HG02642 (cell line): ENCODE measurements around the gene RXFP3.

Experiments used
- ATAC-seq: cut with Tn5 transposase; IDR thresholded peaks from one replicate; pipeline ENCODE4 v1.9.1; 2021; ENCODE audit warnings: mild to moderate bottlenecking; ENCODE audit not compliant: unreplicated experiment, poor library complexity

The RXFP3 gene

DNA sequence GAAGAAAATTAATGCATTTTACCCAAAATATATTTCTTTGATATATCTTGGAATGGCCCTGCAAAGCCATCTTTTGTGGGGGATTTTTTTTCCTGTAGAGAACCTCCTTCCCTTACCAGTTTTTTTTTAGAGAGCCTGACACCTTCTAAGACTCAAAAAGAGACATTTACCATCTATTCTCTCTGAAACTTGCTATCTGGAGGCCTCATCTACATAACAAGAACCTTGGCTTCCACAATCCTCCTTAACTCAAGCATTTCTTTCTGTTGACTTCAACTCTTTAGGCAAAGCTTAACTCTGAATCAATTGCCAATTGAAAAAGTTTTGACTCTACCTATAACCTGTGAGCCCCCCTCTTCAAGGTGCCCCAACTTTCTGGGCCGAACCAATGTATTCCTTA lies 42.1 kb downstream of the RXFP3 start:
- no peak for ATAC-seq

DNA sequence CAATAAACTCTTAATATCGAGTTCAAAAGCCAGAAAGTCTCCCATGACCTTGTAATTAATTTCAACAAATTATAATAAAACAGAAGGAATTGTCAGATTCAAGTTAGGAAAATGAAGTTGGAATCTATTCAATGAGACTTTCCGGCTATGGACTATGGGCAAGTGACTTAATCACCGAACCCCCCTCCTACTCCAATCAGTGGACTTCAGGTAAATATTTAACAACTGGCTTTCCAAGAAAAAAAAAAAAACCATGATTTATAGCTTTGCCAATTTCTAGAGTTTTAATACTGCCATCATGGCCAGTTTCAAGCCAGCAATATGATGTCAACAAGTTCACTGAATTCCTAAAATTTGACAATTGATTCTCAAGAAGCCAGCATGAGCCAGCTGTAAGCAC lies 43.8 kb downstream of the RXFP3 start:
- no peak for ATAC-seq

DNA sequence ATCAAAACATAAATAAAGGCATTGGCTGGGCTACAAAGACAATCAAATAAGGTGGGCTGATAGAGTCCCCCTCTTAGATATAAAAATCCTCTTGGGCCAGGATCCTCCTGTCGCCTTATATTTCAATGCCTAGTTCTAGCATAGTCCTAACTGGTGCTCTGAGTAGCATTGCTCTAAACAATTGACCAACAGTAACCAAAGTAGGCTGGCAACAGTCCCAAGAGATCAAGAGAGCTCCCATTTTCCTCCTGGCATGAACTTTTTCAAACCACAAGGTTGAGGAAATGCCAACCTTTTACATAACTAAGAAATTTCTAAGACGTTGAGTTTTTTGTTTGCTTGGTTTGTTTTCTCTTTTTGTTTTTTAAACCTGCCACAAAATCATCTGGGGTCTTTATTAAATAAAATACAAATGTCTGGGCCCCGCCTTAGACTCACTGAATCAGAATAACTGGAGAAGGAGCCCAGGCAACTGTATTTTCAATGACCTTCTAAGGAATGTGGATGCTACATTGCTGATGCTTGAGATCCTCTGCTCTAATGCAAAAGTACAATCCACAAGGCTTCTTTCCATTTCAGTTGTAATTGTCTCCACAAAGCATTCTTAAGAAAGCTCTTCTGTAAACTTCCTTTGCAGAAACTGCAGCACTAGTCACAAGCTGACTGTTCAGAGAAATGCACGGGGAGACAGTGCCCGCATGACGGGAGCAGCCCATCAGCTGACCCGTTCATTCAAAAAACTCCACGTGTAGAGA lies 45.4 kb downstream of the RXFP3 start:
- no peak for ATAC-seq

DNA sequence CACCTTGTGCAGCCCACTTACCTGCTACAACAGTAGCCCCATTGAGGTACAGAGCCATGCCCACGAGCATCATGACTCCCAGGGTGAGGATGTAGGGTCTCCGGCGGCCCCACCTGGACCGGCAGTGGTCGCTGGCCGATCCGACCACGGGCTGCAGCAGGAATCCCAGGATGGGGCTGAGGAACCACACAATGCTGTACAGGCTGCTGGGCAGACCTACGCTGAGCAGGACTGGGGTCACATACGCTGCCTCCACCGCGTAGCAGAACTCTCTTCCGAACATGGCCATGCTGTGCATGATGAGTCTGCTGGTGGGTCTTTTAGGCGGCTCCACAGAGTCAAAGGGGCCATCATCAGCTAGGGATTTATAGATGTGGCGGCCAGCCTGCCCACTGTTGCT lies 48.0 kb downstream of the RXFP3 start:
- ATAC-seq, result no peak

DNA sequence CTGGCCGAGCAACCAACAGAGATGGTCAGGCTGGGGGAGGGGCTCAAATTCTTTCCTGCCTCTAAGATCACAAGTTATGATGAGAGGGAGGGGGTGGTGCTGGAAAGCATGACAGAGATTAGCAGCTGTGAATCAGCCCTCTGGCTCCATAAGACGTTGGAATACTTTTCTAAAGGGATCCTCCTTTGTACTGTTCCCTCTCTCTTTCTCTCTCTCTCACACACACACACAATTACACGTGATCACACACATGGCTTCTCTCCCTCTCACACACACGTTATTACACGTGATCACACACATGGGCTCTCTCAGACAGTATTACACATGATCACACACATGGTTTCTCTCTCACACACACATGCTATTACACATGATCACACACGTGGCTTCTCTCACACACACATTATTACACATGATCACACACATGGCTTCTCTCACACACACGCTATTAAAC lies 48.5 kb downstream of the RXFP3 start, which contains the start of gene SLC45A2:
Gene SLC45A2, minus strand, starts transcription at position 23 of the 454 bp plus-strand sequence. CDS start 110 bp downstream, outside the sequence.
- ATAC-seq, result no peak

DNA sequence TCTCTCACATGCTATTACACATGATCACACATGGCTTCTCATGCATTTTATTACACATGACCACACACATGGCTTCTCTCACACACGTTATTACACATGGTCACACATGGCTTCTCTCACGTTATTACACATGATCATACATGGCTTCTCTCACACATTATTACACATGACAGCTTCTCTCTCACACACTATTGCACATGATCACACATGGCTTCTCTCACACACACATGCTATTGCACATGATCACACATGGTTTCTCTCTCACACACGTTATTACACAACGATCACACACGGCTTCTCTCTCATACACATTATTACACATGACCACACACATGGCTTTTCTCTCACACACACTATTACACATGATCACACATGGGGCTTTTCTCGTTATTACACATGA lies 49.3 kb downstream of the RXFP3 start:
- ATAC-seq, result no peak
